ENCODE results near the gene IKZF4. TPM values are rescaled to one million over a fixed set of nuclear protein-coding genes. Genes with fewer than 3 reads are reported as not detected.
"Not testable (repeated sequence)": the region's sequence is repeated elsewhere in the genome, so short reads cannot be mapped to it uniquely, and the experiment has no call there.

IKZF4 gene
- total RNA-seq, 6 experiments from 2014 or later, result 0.99 to 2.6 (median 2.3) TPM

- intact Hi-C loops (cut with DNase I), result no loop called here
- ATAC-seq, result no peak
- Histone ChIP-seq H3K4me3 (no peak overlapping the region), H3K27ac (no peak overlapping the region), H3K27me3 (no peaks in the 10 kb centered on the region), H3K9me3 (no peaks in the 10 kb centered on the region), H3K4me1 (no peaks in the 10 kb centered on the region), H3K36me3 (no peaks in the 10 kb centered on the region)
- TF ChIP-seq POLR2A (IDR thresholded peaks at IDR 0.05), result no peak
- TF ChIP-seq, protein P1, sequence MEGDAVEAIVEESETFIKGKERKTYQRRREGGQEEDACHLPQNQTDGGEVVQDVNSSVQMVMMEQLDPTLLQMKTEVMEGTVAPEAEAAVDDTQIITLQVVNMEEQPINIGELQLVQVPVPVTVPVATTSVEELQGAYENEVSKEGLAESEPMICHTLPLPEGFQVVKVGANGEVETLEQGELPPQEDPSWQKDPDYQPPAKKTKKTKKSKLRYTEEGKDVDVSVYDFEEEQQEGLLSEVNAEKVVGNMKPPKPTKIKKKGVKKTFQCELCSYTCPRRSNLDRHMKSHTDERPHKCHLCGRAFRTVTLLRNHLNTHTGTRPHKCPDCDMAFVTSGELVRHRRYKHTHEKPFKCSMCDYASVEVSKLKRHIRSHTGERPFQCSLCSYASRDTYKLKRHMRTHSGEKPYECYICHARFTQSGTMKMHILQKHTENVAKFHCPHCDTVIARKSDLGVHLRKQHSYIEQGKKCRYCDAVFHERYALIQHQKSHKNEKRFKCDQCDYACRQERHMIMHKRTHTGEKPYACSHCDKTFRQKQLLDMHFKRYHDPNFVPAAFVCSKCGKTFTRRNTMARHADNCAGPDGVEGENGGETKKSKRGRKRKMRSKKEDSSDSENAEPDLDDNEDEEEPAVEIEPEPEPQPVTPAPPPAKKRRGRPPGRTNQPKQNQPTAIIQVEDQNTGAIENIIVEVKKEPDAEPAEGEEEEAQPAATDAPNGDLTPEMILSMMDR (IDR thresholded peaks at IDR 0.05), result no peak
- no peak for DNase-seq
These were observed 42.2 kb downstream of the IKZF4 start for GRCh38 chr12:56062996-56063395.

DNA sequence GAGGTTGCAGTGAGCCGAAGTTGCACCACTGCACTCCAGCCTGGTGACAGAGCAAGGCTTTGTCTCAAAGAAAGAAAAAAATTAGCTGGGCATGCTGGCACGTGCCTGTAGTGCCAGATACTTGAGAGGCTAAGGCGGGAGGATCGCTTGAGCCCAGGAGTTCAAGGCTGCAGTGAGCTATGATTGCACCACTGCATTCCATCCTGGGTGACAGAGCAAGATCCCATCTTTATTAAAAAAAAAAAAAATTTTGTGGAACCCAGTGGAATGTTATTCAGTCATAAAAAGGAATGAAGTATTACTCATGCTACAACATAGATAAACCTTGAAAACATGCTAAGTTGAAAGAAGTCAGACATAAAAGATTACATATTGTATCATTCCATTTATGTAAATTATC lies 50.8 kb downstream of the IKZF4 start:
- ATAC-seq (no peak), DNase-seq (no peak)
- Histone ChIP-seq H3K4me3 (no peak overlapping the region), H3K4me1 (no peaks in the 10 kb centered on the region), H3K27ac (no peak overlapping the region), H3K9me3 (no peaks in the 10 kb centered on the region), H3K27me3 (no peaks in the 10 kb centered on the region), H3K36me3 (no peaks in the 10 kb centered on the region)
- TF ChIP-seq, protein P1 (IDR thresholded peaks at IDR 0.05), result no peak
- TF ChIP-seq POLR2A (IDR thresholded peaks at IDR 0.05), result no peak
- intact Hi-C loops (cut with DNase I), result no loop called here
- 91% methylated on average over 4 of the region's 4 CpGs for WGBS (ENCODE audit: insufficient coverage, low coverage, low lambda C conversion rate, missing lambda C conversion rate)

DNA sequence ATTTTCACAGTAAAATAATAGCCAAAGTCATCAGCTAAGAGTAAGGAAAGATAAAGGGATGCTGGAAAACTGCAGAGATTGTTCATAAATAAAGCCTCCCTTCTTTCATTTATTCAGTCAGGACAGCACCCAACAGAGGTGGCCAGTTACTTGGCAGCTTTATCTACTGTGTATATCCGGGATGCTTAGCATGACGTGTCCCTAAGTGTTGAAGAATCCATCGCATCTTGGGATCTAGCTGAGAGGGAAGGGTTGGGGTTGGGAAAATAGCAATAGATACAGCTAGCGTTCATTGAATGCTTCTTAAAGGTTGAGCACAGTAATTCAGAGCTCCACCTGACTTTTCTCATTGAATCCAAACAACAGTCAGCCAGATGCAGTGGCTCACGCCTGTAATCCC lies 53.6 kb downstream of the IKZF4 start:
- peaks cover 0 to 9% (median 0%) of the 10 kb centered on the region in 4 donors for H3K4me1 ChIP-seq
- WGBS (ENCODE audit: insufficient coverage, low coverage, low lambda C conversion rate, missing lambda C conversion rate), result 94% methylated on average over 5 of the region's 5 CpGs
- TF ChIP-seq, protein P1 (IDR thresholded peaks at IDR 0.05), result no peak
- TF ChIP-seq POLR2A (IDR thresholded peaks at IDR 0.05), result no peak
- H3K4me3 ChIP-seq, result no peak overlapping the region
- H3K36me3 ChIP-seq, result no peaks in the 10 kb centered on the region
- intact Hi-C loops (cut with DNase I), result no loop called here
- H3K9me3 ChIP-seq, result no peaks in the 10 kb centered on the region
- no peak overlapping the region for H3K27ac ChIP-seq
- DNase-seq (no peak), ATAC-seq (no peak)
- no peaks in the 10 kb centered on the region for H3K27me3 ChIP-seq

DNA sequence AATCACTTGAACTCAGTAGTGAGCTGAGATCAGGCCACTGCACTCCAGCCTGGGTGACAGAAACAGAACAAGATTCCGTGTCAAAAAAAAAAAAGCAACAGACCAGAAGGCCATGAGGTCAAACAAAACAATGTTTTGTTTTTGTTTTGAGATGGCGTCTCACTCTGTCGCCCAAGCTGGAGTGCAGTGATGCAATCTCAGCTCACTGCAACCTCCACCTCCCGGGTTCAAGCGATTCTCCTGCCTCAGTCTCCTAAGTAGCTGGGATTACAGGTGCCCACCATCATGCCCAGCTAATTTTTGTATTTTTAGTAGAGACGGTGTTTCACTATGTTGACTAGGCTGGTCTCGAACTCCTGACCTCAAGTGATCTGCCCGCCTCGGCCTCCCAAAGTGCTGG lies 57.1 kb downstream of the IKZF4 start:
- H3K9me3 ChIP-seq; H3K4me3 ChIP-seq; H3K36me3 ChIP-seq; ATAC-seq; H3K27me3 ChIP-seq; intact Hi-C loops (cut with DNase I); DNase-seq: not testable (repeated sequence)
- peak overlapping the region in 1 of 3 donors; percentile 93 for H3K27ac ChIP-seq
- H3K4me1 ChIP-seq, result peaks cover 0 to 20% (median 1%) of the 10 kb centered on the region in 4 donors
- 78% methylated on average over 6 of the region's 9 CpGs for WGBS (ENCODE audit: insufficient coverage, low coverage, low lambda C conversion rate, missing lambda C conversion rate)

GRCh38 chr12:56078427-56078826 lies 57.6 kb downstream of the IKZF4 start:
- Histone ChIP-seq H3K4me3 (peak overlapping the region in 1 of 3 donors; percentile 90), H3K27ac (peak overlapping the region in 1 of 3 donors; percentile 93), H3K36me3 (peaks cover 0 to 2% (median under 1%) of the 10 kb centered on the region in 4 donors), H3K4me1 (peaks cover 0 to 24% (median 3%) of the 10 kb centered on the region in 4 donors), H3K27me3 (no peaks in the 10 kb centered on the region), H3K9me3 (no peaks in the 10 kb centered on the region)
- WGBS (ENCODE audit: insufficient coverage, low coverage, low lambda C conversion rate, missing lambda C conversion rate), result 50% methylated on average over 1 of the region's 1 CpG
- DNase-seq, result no peak
- no peak for TF ChIP-seq POLR2A (IDR thresholded peaks at IDR 0.05)
- TF ChIP-seq, protein P1 (IDR thresholded peaks at IDR 0.05), result no peak
- ATAC-seq, result no peak
- intact Hi-C loops (cut with DNase I), result no loop called here
